ENCODE measurements around the gene UBN1.

DNA sequence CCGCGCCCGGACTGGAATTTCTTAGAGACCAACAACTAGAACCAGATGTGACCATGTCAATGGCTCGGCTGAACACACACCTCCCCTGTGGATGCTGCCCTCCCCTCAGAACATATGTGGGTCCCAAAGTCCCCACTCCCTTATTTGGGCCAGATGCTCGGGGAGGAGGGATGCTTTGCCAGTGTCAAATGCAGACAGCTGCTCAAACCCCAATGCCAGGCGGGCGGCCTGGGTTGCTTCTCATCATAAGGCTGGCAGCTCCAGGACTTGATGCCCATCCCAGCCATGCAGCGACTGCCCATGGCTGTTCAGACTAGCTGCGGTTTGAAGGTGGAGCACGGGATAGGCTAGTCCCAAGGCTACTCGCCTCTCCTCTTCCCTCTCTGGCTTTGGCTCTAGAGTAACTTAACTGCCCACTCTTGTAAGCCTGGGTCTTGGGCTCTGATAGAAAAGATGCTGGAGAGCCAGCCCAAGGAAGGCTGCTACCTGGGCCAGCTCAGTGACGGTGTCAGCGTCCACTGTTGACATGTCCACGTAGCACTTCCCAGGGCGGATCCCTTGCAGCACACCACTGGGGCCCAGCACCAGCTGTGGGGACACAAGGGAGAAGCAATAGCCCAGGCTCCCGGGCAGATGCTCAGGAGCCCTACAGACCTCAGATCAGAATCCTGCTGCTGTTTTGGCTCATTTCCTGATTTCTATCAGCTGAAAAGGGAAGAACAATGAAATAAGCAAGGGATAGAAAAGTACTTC is 33.9 kb upstream of the UBN1 start:
- TF ChIP-seq, protein P1, sequence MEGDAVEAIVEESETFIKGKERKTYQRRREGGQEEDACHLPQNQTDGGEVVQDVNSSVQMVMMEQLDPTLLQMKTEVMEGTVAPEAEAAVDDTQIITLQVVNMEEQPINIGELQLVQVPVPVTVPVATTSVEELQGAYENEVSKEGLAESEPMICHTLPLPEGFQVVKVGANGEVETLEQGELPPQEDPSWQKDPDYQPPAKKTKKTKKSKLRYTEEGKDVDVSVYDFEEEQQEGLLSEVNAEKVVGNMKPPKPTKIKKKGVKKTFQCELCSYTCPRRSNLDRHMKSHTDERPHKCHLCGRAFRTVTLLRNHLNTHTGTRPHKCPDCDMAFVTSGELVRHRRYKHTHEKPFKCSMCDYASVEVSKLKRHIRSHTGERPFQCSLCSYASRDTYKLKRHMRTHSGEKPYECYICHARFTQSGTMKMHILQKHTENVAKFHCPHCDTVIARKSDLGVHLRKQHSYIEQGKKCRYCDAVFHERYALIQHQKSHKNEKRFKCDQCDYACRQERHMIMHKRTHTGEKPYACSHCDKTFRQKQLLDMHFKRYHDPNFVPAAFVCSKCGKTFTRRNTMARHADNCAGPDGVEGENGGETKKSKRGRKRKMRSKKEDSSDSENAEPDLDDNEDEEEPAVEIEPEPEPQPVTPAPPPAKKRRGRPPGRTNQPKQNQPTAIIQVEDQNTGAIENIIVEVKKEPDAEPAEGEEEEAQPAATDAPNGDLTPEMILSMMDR (IDR thresholded peaks at IDR 0.05), result no peak
- no peak for TF ChIP-seq POLR2A (IDR thresholded peaks at IDR 0.05)

Measured in esophagus squamous epithelium (tissue), 4 donors.